Gastroesophageal sphincter (tissue), 4 donors: ENCODE data around the gene RBM15. TPM values are rescaled to one million over a fixed set of nuclear protein-coding genes. Genes with fewer than 3 reads are reported as not detected.

Source experiments
- ATAC-seq: fragments of 150-250 bp; one replicate; pipeline ENCODE4 v1.9.1; 2016; ENCODE audit warnings: mild to moderate bottlenecking, moderate library complexity
- H3K27ac ChIP-seq, 4 donors: fragments of 200-600 bp; sonication (generic) in 3 of 4; 1 replicate in 3 of 4; 2 replicates in 1 of 4; pipeline ENCODE4 v1.5.1; 2016 to 2019
- H3K27me3 ChIP-seq: fragments of 200-600 bp; sonication (generic); one replicate; pipeline ENCODE4 v1.5.1; 2019
- H3K36me3 ChIP-seq, 2 donors: fragments of 200-600 bp; sonication (generic); one replicate each; pipeline ENCODE4 v1.5.1; 2019; ENCODE audit warnings: control low read depth in 1 of 2
- H3K4me1 ChIP-seq, 3 donors: fragments of 200-600 bp; sonication (generic); 1 replicate in 2 of 3; 2 replicates in 1 of 3; pipeline ENCODE4 v1.5.1; 2016 to 2019; ENCODE audit warnings: control low read depth in 2 of 3
- H3K4me3 ChIP-seq, 2 donors: fragments of 200-600 bp; sonication (generic); one replicate each; pipeline ENCODE4 v1.5.1; 2019; ENCODE audit warnings: mild to moderate bottlenecking in 1 of 2, moderate library complexity in 1 of 2
- H3K9me3 ChIP-seq, 3 donors: fragments of 200-600 bp; sonication (generic); one replicate each; pipeline ENCODE4 v1.5.1; 2017 to 2019; ENCODE audit warnings: control low read depth in 2 of 3
- CTCF ChIP-seq, 4 experiments: fragments of 200-600 bp in 2 of 4; fragments of 450-650 bp in 2 of 4; sonication (generic) in 1 of 4; IDR thresholded peaks; one replicate each; pipeline ENCODE4 v1.5.1; 2017 to 2019; ENCODE audit warnings: antibody characterized with exemption in 4 of 4, mild to moderate bottlenecking in 2 of 4, moderate library complexity in 2 of 4
- EP300 ChIP-seq: sonication (generic); formaldehyde crosslinking; IDR thresholded peaks from one replicate; pipeline ENCODE4 v1.6.1; 2017; ENCODE audit warnings: antibody characterized with exemption, mild to moderate bottlenecking
- POLR2A ChIP-seq, 2 donors: fragments of 450-650 bp; IDR thresholded peaks; one replicate each; pipeline ENCODE4 v1.6.1; 2017; ENCODE audit warnings: antibody characterized with exemption in 2 of 2, mild to moderate bottlenecking in 2 of 2, moderate library complexity in 1 of 2
- POLR2AphosphoS5 ChIP-seq: sonication (generic); formaldehyde crosslinking; IDR thresholded peaks from one replicate; pipeline ENCODE4 v1.6.1; 2017; ENCODE audit warnings: antibody characterized with exemption
- WGBS, 2 donors: methylation state at CpG; one replicate each; pipeline ENCODE4 v1.1.5; 2018; ENCODE audit warnings: low coverage in 1 of 2; 5-methylcytosine and 5-hydroxymethylcytosine counted together
- total RNA-seq, 4 donors: library from RNA; depleted of rRNA; stranded (reverse); fragments of >200 nt; gene quantifications; one replicate each; pipeline ENCODE4 v1.1.0, GENCODE V29; 2016

The RBM15 gene
- total RNA-seq, 4 donors from 2014 or later = 16.7 to 36.9 (median 30.2) TPM

- no peaks in the 10 kb centered on the region for H3K9me3 ChIP-seq
- H3K4me1 ChIP-seq = peaks cover 19 to 94% (median 27%) of the 10 kb centered on the region in 3 donors
- H3K36me3 ChIP-seq = peaks cover 0 to 28% of the 10 kb centered on the region in 2 donors
- ATAC-seq = no peak
- TF ChIP-seq CTCF (IDR thresholded peaks at IDR 0.05) (no peak), EP300 (no peak), POLR2AphosphoS5 (no peak)
- WGBS, 2 donors = 58 to 80% methylated on average over 8 to 11 of the region's 14 CpGs
- no peaks in the 10 kb centered on the region for H3K27me3 ChIP-seq
- H3K27ac ChIP-seq = no peak overlapping the region
- no peak overlapping the region for H3K4me3 ChIP-seq
Observed at GRCh38 chr1:110347182-110347893, 8.2 kb downstream of the RBM15 start.

GRCh38 chr1:110348050-110348449 lies 8.9 kb downstream of the RBM15 start:
- WGBS, 2 donors = 18 to 32% methylated on average over 2 of the region's 2 CpGs
- Histone ChIP-seq H3K4me1 (peaks cover 18 to 87% (median 27%) of the 10 kb centered on the region in 3 donors), H3K9me3 (no peaks in the 10 kb centered on the region), H3K36me3 (peaks cover 0 to 30% of the 10 kb centered on the region in 2 donors), H3K27ac (no peak overlapping the region), H3K27me3 (no peaks in the 10 kb centered on the region), H3K4me3 (no peak overlapping the region)
- TF ChIP-seq POLR2A (IDR thresholded peaks at IDR 0.05) (no peak), EP300 (no peak), CTCF (IDR thresholded peaks at IDR 0.05) (no peak), POLR2AphosphoS5 (no peak)
- no peak for ATAC-seq

GRCh38 chr1:110348771-110349170 lies 9.6 kb downstream of the RBM15 start:
- H3K27ac ChIP-seq = no peak overlapping the region
- ATAC-seq = no peak
- TF ChIP-seq EP300 (no peak), POLR2AphosphoS5 (no peak), CTCF (IDR thresholded peaks at IDR 0.05) (no peak), POLR2A (IDR thresholded peaks at IDR 0.05) (no peak)
- H3K27me3 ChIP-seq = no peaks in the 10 kb centered on the region
- H3K9me3 ChIP-seq = no peaks in the 10 kb centered on the region
- no peak overlapping the region for H3K4me3 ChIP-seq
- H3K36me3 ChIP-seq = peaks cover 0 to 29% of the 10 kb centered on the region in 2 donors
- peaks cover 18 to 85% (median 27%) of the 10 kb centered on the region in 3 donors for H3K4me1 ChIP-seq

- Histone ChIP-seq H3K4me1 (peaks cover 18 to 74% (median 22%) of the 10 kb centered on the region in 3 donors), H3K27me3 (no peaks in the 10 kb centered on the region), H3K9me3 (no peaks in the 10 kb centered on the region), H3K27ac (no peak overlapping the region), H3K4me3 (no peak overlapping the region), H3K36me3 (peaks cover 0 to 22% of the 10 kb centered on the region in 2 donors)
- TF ChIP-seq POLR2AphosphoS5 = no peak
- no peak for TF ChIP-seq POLR2A (IDR thresholded peaks at IDR 0.05)
- TF ChIP-seq CTCF (IDR thresholded peaks at IDR 0.05) = no peak
- TF ChIP-seq EP300 = no peak
- no peak for ATAC-seq
- 79 to 86% methylated on average over 2 of the region's 2 CpGs for WGBS, 2 donors
Observed at GRCh38 chr1:110350360-110350759, 11.2 kb downstream of the RBM15 start.

GRCh38 chr1:110355321-110355720 lies 16.1 kb downstream of the RBM15 start:
- no peak for ATAC-seq
- no peaks in the 10 kb centered on the region for H3K27me3 ChIP-seq
- H3K36me3 ChIP-seq = peaks cover 0 to 28% of the 10 kb centered on the region in 2 donors
- no peaks in the 10 kb centered on the region for H3K9me3 ChIP-seq
- no peak for TF ChIP-seq CTCF (IDR thresholded peaks at IDR 0.05)
- TF ChIP-seq POLR2AphosphoS5 = no peak
- no peak for TF ChIP-seq POLR2A (IDR thresholded peaks at IDR 0.05)
- TF ChIP-seq EP300 = no peak
- no peak overlapping the region for H3K4me3 ChIP-seq
- H3K27ac ChIP-seq = no peak overlapping the region
- H3K4me1 ChIP-seq = peaks cover 4 to 40% (median 9%) of the 10 kb centered on the region in 3 donors
- 46 to 50% methylated on average over 1 of the region's 1 CpG for WGBS, 2 donors
